HepG2 (cell line): ENCODE results near the gene SFXN5. TPM values are rescaled to one million over a fixed set of nuclear protein-coding genes. Genes with fewer than 3 reads are reported as not detected.

ENCODE experiments used
- ATAC-seq: fragments of 200-7000 bp; cut with Tn5 transposase; 3 replicates; pipeline ENCODE4 v1.9.1; 2020; ENCODE audit warnings: mild to moderate bottlenecking, moderate library complexity
- BruUV-seq: library from RNA; stranded (reverse); fragments of 400-500 nt; replicated peaks from 2 replicates; lab custom pipeline; 2021; lab: Mats Ljungman, UMichigan
- CTCF ChIA-PET: fragments of 300-600 bp; formaldehyde crosslinking; extraction: SDS; loops from one replicate; lab custom pipeline; 2021; ENCODE audit warnings: low total read pairs, inconsistent platforms, low intra/inter-chr PET ratio; lab: Yijun Ruan, JAX
- POLR2A ChIA-PET: fragments of 350-600 bp; sonication (Branson Sonifier 250); formaldehyde crosslinking; loops from one replicate; lab custom pipeline; 2020; ENCODE audit warnings: antibody characterized with exemption, inconsistent platforms; lab: Yijun Ruan, JAX
- DNase-seq: peaks from one replicate; pipeline ENCODE4 v3.0.0-alpha.2; 2015; ENCODE audit warnings: low spot score
- FAIRE-seq: peaks from 3 replicates; lab custom pipeline; 2011; peaks lifted over from hg19 to GRCh38; lab: Jason Lieb, UNC
- H2AFZ ChIP-seq: one replicate; pipeline ENCODE4 v1.6.1; 2011; ENCODE audit warnings: low read length, inconsistent platforms
- H3K27ac ChIP-seq: fragments of 300-600 bp; 3 replicates; pipeline ENCODE4 v1.8.0; 2011; ENCODE audit warnings: mixed run types, mild to moderate bottlenecking, mixed read lengths, low read length, inconsistent platforms; ENCODE audit not compliant: insufficient read depth; ENCODE audit errors: extremely low read length
- H3K27me3 ChIP-seq, 2 experiments: fragments of 200-600 bp in 1 of 2; 2 replicates in 1 of 2; 3 replicates in 1 of 2; pipeline versions ENCODE4 v1.6.0 to v1.8.0; 2011; ENCODE audit warnings: low read length in 2 of 2, mild to moderate bottlenecking in 2 of 2, moderate library complexity in 2 of 2, inconsistent platforms in 1 of 2; ENCODE audit not compliant: insufficient read depth in 2 of 2, control insufficient read depth in 1 of 2
- H3K36me3 ChIP-seq, 2 experiments: fragments of 200-600 bp in 1 of 2; replicated peaks in 1 of 2; 2 replicates in 1 of 2; 3 replicates in 1 of 2; pipeline versions ENCODE4 v1.5.1 to v1.8.0; 2011; ENCODE audit warnings: low read length in 2 of 2, inconsistent platforms in 1 of 2; ENCODE audit not compliant: insufficient read depth in 2 of 2, control insufficient read depth in 1 of 2
- H3K4me1 ChIP-seq: 2 replicates; pipeline ENCODE4 v1.5.1; 2012; ENCODE audit warnings: low read length, inconsistent platforms; ENCODE audit not compliant: insufficient read depth
- H3K4me2 ChIP-seq: 2 replicates; pipeline ENCODE4 v1.6.0; 2011; ENCODE audit warnings: low read depth, low read length, inconsistent platforms
- H3K4me3 ChIP-seq, 3 experiments: fragments of 200-600 bp in 1 of 3; sonication (generic), shearing (Covaris generic) in 1 of 3; replicated peaks in 1 of 3; 2 replicates each; pipeline ENCODE4 v1.5.1; 2011 to 2016; ENCODE audit warnings: low read length in 3 of 3, inconsistent platforms in 2 of 3, low read depth in 2 of 3, mild to moderate bottlenecking in 2 of 3, control low read depth in 1 of 3, mixed read lengths in 1 of 3; ENCODE audit not compliant: insufficient read depth in 1 of 3
- H3K79me2 ChIP-seq: one replicate; pipeline ENCODE4 v1.6.1; 2011; ENCODE audit warnings: low read length, inconsistent platforms; ENCODE audit not compliant: insufficient read depth
- H3K9ac ChIP-seq: 2 replicates; pipeline ENCODE4 v1.6.0; 2011; ENCODE audit warnings: mild to moderate bottlenecking, low read depth, low read length, inconsistent platforms; ENCODE audit not compliant: insufficient read depth
- H3K9me3 ChIP-seq: 2 replicates; pipeline ENCODE4 v1.5.1; 2012; ENCODE audit warnings: mild to moderate bottlenecking, low read length
- H4K20me1 ChIP-seq: 2 replicates; pipeline ENCODE4 v1.6.0; 2011; ENCODE audit warnings: inconsistent platforms, mild to moderate bottlenecking, low read length, moderate library complexity; ENCODE audit not compliant: insufficient read depth
- ARNTL ChIP-seq: sonication (generic); formaldehyde crosslinking; IDR thresholded peaks from 2 replicates; pipeline ENCODE4 v1.4.0; 2020; ENCODE audit warnings: mild to moderate bottlenecking, missing genetic modification reagents
- ATF7 ChIP-seq, 2 experiments: fragments of 450-650 bp in 1 of 2; sonication (generic) in 1 of 2; formaldehyde crosslinking in 1 of 2; IDR thresholded peaks; 2 replicates each; pipeline versions ENCODE4 v1.4.0 to v1.6.1; 2016 to 2020; ENCODE audit warnings: antibody characterized with exemption in 1 of 2, mild to moderate bottlenecking in 1 of 2, missing genetic modification reagents in 1 of 2
- GABPA ChIP-seq, 2 experiments: IDR thresholded peaks; 2 replicates each; pipeline ENCODE4 v1.6.1; 2011 to 2016; ENCODE audit warnings: low read depth in 2 of 2, low read length in 1 of 2, missing biosample characterization in 1 of 2, missing genetic modification characterization in 1 of 2
- KDM4B ChIP-seq: sonication (generic); formaldehyde crosslinking; IDR thresholded peaks from 2 replicates; pipeline ENCODE4 v1.4.0; 2020; ENCODE audit warnings: missing genetic modification reagents
- NFIC ChIP-seq: IDR thresholded peaks from 2 replicates; pipeline ENCODE4 v1.6.1; 2012; ENCODE audit warnings: mild to moderate bottlenecking, low read length, inconsistent platforms
- RXRA ChIP-seq: sonication (generic); formaldehyde crosslinking; IDR thresholded peaks from 2 replicates; pipeline ENCODE4 v1.5.1; 2020; ENCODE audit warnings: missing genetic modification reagents
- SNRNP70 ChIP-seq: fragments of 200-400 bp; formaldehyde crosslinking; IDR thresholded peaks from 2 replicates; pipeline ENCODE4 v1.6.1; 2017; ENCODE audit warnings: mild to moderate bottlenecking, low read depth, low read length, moderate library complexity
- ZBTB33 ChIP-seq: sonication (generic); formaldehyde crosslinking; IDR thresholded peaks from 2 replicates; pipeline ENCODE4 v1.4.0; 2020; ENCODE audit warnings: missing genetic modification reagents
- ZFP1 ChIP-seq: IDR thresholded peaks from 2 replicates; pipeline ENCODE4 v1.6.1; 2016
- ZNF747 ChIP-seq: sonication (generic); formaldehyde crosslinking; IDR thresholded peaks from 2 replicates; pipeline ENCODE4 v1.8.1; 2023; ENCODE audit warnings: missing genetic modification reagents, mild to moderate bottlenecking, borderline replicate concordance
- WGBS: methylation state at CpG from one replicate; pipeline ENCODE4 v1.1.6; 2017; ENCODE audit warnings: low lambda C conversion rate; 5-methylcytosine and 5-hydroxymethylcytosine counted together
- in situ Hi-C: cut with HindIII; loops from 2 replicates; pipeline ENCODE4 v1.10.0; 2017; ENCODE audit warnings: low pct_unique_long_range_greater_than_20kb; ENCODE audit not compliant: extremely low pct_ligation_motif_present
- intact Hi-C: fragments of 100-400 bp; cut with micrococcal nuclease; formaldehyde crosslinking; loops from one replicate; pipeline ENCODE4 v1.10.0; 2022; ENCODE audit not compliant: unreplicated experiment
- polyA plus RNA-seq, 8 experiments: library from polyadenylated mRNA; depleted of rRNA in 3 of 8; stranded (reverse) in 7 of 8; unstranded in 1 of 8; fragments of >200 nt; fragmentation: Illumina TruSeq in 4 of 8; extraction: Trizol in 4 of 8; gene quantifications; 2 replicates each; pipeline versions ENCODE4 v1.2.1 to v1.2.3, GENCODE V29; 2011 to 2016; ENCODE audit warnings: low read depth in 4 of 8, missing spikeins in 1 of 8, mixed read lengths in 1 of 8; ENCODE audit not compliant: insufficient read depth in 1 of 8
- total RNA-seq, 5 experiments: library from RNA; depleted of rRNA; stranded (reverse); fragments of >200 nt; fragmentation: Illumina TruSeq; extraction: Trizol; gene quantifications; 2 replicates each; pipeline ENCODE4 v1.2.3, GENCODE V29; 2016; ENCODE audit warnings: low read depth in 1 of 5

Gene SFXN5
- total and polyA plus RNA-seq, 2 of the 13 experiments (the other 11 are each of a cell fraction or from before 2014, with no cell fraction given), result 34.9 to 37.4 TPM

- TF ChIP-seq ATF7 (IDR thresholded peaks at IDR 0.05) (no peak), ATF7 (CRISPR knock-in tag; IDR thresholded peaks at IDR 0.05) (no peak)
- TF ChIP-seq, all 625 proteins: peak for 0
Measured at GRCh38 chr2:73004466-73004865, 67.0 kb downstream of the SFXN5 start (continued).

GRCh38 chr2:73003027-73003426 lies 68.5 kb downstream of the SFXN5 start:
- H3K4me2 ChIP-seq, result no peak overlapping the region
- no peak overlapping the region for H3K9ac ChIP-seq
- no peaks in the 10 kb centered on the region for H3K27me3 ChIP-seq
- no peak overlapping the region for H3K4me3 ChIP-seq
- TF ChIP-seq ZBTB33 (CRISPR knock-in tag) (no peak), RXRA (no peak), ZNF747 (CRISPR knock-in tag) (no peak), ZFP1 (CRISPR knock-in tag) (no peak), NFIC (no peak), ARNTL (no peak), KDM4B (no peak), GABPA (IDR thresholded peaks at IDR 0.05; ENCODE audit: low read depth, low read length) (no peak), GABPA (CRISPR knock-in tag; IDR thresholded peaks at IDR 0.05; ENCODE audit: low read depth) (no peak), SNRNP70 (no peak)
- ChIA-PET CTCF (no interaction called here), POLR2A (interaction anchor here (1.3 to 3.8 kb wide), 3 partner anchors 18 to 68 kb away, joined by 3 to 14 read pairs (median 5); partner anchors contain the start of gene SFXN5)
- no peaks in the 10 kb centered on the region for H3K9me3 ChIP-seq
- BruUV-seq, result no TSS peak
- peaks cover 27% of the 10 kb centered on the region for H3K4me1 ChIP-seq
- in situ Hi-C loops (no loop called here), intact Hi-C loops (no loop called here)
- 98% methylated on average over 8 of the region's 8 CpGs for WGBS
- no peaks in the 10 kb centered on the region for H3K79me2 ChIP-seq
- peak overlapping the region; percentile 17 for H3K27ac ChIP-seq
- H3K36me3 ChIP-seq, result peaks cover 4 to 18% of the 10 kb centered on the region in 2 experiments
- DNase-seq (no peak), ATAC-seq (no peak), FAIRE-seq (no peak)
- no peaks in the 10 kb centered on the region for H4K20me1 ChIP-seq
- H2AFZ ChIP-seq, result no peak overlapping the region
